ENCODE measurements around the gene ILDR2.

The ILDR2 gene

GRCh38 chr1:166910396-166910994 lies 64.8 kb downstream of the ILDR2 start:
- Histone ChIP-seq H3K4me1 (ENCODE audit: insufficient read depth, low read length) (peaks cover 11% of the 10 kb centered on the region), H3K27me3 (ENCODE audit: insufficient read depth, low read length) (no peaks in the 10 kb centered on the region), H2AFZ (ENCODE audit: low read depth, low read length) (no peak overlapping the region), H3K4me3 (ENCODE audit: low read length) (no peak overlapping the region), H3K9me3 (ENCODE audit: low read length) (peaks cover 4% of the 10 kb centered on the region), H3K36me3 (ENCODE audit: insufficient read depth, low read length) (peaks cover 11% of the 10 kb centered on the region)

GRCh38 chr1:166908942-166909341 lies 66.4 kb downstream of the ILDR2 start:
- Histone ChIP-seq H3K27me3 (ENCODE audit: insufficient read depth, low read length) (no peaks in the 10 kb centered on the region), H2AFZ (ENCODE audit: low read depth, low read length) (no peak overlapping the region), H3K4me1 (ENCODE audit: insufficient read depth, low read length) (peaks cover 13% of the 10 kb centered on the region), H3K36me3 (ENCODE audit: insufficient read depth, low read length) (peaks cover 8% of the 10 kb centered on the region), H3K4me3 (ENCODE audit: low read length) (no peak overlapping the region), H3K9me3 (ENCODE audit: low read length) (peaks cover 4% of the 10 kb centered on the region)

DNA sequence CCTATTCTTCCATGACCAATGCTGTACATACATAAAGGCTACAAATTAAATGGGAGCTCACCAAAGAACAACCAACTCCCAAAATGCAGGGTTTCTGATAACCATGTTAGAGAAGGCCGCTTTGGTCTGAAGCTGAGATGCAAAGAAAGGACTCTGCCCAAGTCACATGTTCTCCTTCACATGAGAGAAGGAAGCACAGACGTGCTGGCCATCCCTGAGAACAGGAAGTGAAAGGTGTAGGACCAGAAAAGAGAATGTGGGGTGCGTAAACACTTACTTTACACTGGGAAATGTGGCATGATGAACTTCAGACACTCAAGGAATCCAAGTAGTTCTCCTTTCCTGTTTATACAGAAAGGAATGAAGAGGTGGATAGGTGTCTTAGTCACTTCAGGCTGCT lies 67.6 kb downstream of the ILDR2 start:
- no peaks in the 10 kb centered on the region for H3K27me3 ChIP-seq (ENCODE audit: insufficient read depth, low read length)
- no peak overlapping the region for H3K4me3 ChIP-seq (ENCODE audit: low read length)
- peaks cover 4% of the 10 kb centered on the region for H3K9me3 ChIP-seq (ENCODE audit: low read length)
- H3K4me1 ChIP-seq (ENCODE audit: insufficient read depth, low read length) = peaks cover 13% of the 10 kb centered on the region
- peaks cover 6% of the 10 kb centered on the region for H3K36me3 ChIP-seq (ENCODE audit: insufficient read depth, low read length)
- no peak overlapping the region for H2AFZ ChIP-seq (ENCODE audit: low read depth, low read length)

DNA sequence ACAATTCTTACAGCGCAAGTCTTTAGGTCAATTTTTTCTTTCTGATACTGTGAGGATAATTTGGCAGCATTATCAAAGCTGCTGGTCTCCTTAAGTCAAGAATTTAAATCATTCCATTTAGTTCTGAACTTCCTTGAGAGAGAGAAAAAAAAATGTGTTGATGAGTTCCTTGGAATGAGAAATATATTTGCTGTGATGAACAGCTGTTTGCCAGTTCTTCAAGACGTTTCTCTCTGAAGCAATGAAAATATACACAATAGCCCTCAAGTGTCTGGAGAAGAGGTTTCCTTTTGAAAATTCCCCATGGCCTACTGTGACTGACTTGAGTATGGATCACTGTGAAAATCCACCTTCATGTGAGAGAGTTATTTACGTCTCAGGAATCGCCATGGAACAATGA lies 68.3 kb downstream of the ILDR2 start:
- Histone ChIP-seq H3K27me3 (ENCODE audit: insufficient read depth, low read length) (no peaks in the 10 kb centered on the region), H3K4me1 (ENCODE audit: insufficient read depth, low read length) (peaks cover 13% of the 10 kb centered on the region), H3K36me3 (ENCODE audit: insufficient read depth, low read length) (peaks cover 6% of the 10 kb centered on the region), H3K9me3 (ENCODE audit: low read length) (peaks cover 2% of the 10 kb centered on the region), H2AFZ (ENCODE audit: low read depth, low read length) (no peak overlapping the region), H3K4me3 (ENCODE audit: low read length) (no peak overlapping the region)

DNA sequence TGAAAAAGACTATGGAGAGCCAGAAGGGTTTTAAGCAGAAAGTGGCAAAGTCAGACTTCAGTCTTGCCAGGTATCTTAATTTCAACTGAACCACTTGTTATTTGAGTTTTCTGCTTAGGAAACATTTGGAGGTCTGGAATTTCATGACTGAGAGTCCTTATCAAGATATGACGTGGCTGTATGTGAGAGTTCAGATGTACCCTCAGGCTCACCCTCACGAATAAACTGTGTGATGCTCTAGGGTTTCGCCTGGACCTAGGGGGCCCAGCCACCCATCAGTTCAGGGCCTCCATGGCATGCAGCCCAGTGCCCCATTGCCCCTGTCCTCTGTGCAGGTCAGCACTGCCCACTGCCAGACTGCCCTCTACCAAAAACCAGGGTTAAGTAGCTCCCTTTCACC lies 68.7 kb downstream of the ILDR2 start:
- peaks cover 6% of the 10 kb centered on the region for H3K36me3 ChIP-seq (ENCODE audit: insufficient read depth, low read length)
- H3K9me3 ChIP-seq (ENCODE audit: low read length) = peaks cover 2% of the 10 kb centered on the region
- peaks cover 13% of the 10 kb centered on the region for H3K4me1 ChIP-seq (ENCODE audit: insufficient read depth, low read length)
- H3K4me3 ChIP-seq (ENCODE audit: low read length) = no peak overlapping the region
- no peaks in the 10 kb centered on the region for H3K27me3 ChIP-seq (ENCODE audit: insufficient read depth, low read length)
- H2AFZ ChIP-seq (ENCODE audit: low read depth, low read length) = no peak overlapping the region

DNA sequence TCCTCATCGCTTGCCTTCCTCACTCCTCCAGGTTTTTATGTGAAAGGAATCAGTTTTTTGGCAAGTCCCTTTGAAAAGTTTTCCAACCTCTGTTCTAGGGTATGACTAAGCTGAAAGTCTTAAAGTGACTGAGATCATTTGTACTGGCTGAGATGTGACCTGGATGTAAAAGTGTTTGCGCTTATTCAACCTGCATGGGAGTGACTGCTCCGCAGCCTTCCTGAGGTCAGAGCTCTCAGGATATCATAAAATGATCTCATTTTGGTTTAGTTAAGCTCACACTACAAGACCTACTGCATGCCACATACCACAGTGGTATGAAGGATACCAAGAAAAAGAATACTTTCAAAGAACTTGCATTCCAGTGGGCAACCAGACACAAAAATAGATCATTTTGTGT lies 69.4 kb downstream of the ILDR2 start:
- Histone ChIP-seq H3K4me1 (ENCODE audit: insufficient read depth, low read length) (peaks cover 13% of the 10 kb centered on the region), H3K9me3 (ENCODE audit: low read length) (peaks cover 2% of the 10 kb centered on the region), H3K27me3 (ENCODE audit: insufficient read depth, low read length) (no peaks in the 10 kb centered on the region), H3K36me3 (ENCODE audit: insufficient read depth, low read length) (peaks cover 6% of the 10 kb centered on the region), H2AFZ (ENCODE audit: low read depth, low read length) (no peak overlapping the region), H3K4me3 (ENCODE audit: low read length) (no peak overlapping the region)

DNA sequence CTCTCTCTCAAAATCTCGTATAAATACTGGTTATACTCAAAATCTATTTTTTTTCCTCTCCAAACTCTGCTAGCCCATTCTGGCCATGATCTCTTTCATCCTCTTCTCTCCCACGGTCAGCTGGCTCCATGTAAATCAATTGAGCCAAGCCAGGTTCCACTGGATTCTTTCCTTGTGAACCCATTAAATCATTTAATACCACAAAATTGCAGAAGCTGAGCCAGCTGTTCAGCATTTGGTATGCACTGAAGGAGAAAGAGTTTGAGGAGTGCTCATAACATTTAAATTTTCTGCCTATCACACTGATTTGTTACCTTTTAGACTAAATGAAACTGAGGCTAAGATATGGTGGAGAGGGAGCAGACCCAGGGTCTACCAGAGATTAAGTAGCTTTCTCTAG lies 70.2 kb downstream of the ILDR2 start:
- H2AFZ ChIP-seq (ENCODE audit: low read depth, low read length) = no peak overlapping the region
- no peak overlapping the region for H3K4me3 ChIP-seq (ENCODE audit: low read length)
- H3K4me1 ChIP-seq (ENCODE audit: insufficient read depth, low read length) = peaks cover 13% of the 10 kb centered on the region
- peaks cover 2% of the 10 kb centered on the region for H3K9me3 ChIP-seq (ENCODE audit: low read length)
- H3K27me3 ChIP-seq (ENCODE audit: insufficient read depth, low read length) = no peaks in the 10 kb centered on the region
- peaks cover 6% of the 10 kb centered on the region for H3K36me3 ChIP-seq (ENCODE audit: insufficient read depth, low read length)

DNA sequence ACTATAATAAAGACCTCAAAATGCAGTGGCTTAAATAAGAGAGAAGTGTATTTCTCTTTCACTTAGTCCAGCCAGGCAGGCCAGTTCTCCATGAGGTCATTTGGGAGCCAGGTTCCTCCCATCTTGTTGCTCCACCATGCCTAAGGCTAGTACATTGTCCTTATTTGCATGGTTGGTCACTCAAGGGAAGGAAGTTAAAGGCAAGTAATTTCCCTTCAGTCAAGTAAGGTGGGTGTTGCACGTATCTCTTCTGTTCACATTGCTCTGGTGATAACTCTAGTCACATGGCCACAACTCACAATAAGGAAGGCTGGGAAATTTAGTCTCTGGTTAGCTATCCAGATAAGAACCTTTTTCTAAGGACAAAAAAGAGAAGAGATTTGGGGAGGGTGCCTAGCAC lies 72.1 kb downstream of the ILDR2 start:
- no peak overlapping the region for H2AFZ ChIP-seq (ENCODE audit: low read depth, low read length)
- H3K4me3 ChIP-seq (ENCODE audit: low read length) = no peak overlapping the region
- no peaks in the 10 kb centered on the region for H3K27me3 ChIP-seq (ENCODE audit: insufficient read depth, low read length)
- peaks cover 2% of the 10 kb centered on the region for H3K9me3 ChIP-seq (ENCODE audit: low read length)
- peaks cover 5% of the 10 kb centered on the region for H3K36me3 ChIP-seq (ENCODE audit: insufficient read depth, low read length)
- peaks cover 13% of the 10 kb centered on the region for H3K4me1 ChIP-seq (ENCODE audit: insufficient read depth, low read length)

- no peaks in the 10 kb centered on the region for H3K36me3 ChIP-seq (ENCODE audit: insufficient read depth, low read length)
- peaks cover 13% of the 10 kb centered on the region for H3K4me1 ChIP-seq (ENCODE audit: insufficient read depth, low read length)
- H2AFZ ChIP-seq (ENCODE audit: low read depth, low read length) = no peak overlapping the region
- H3K9me3 ChIP-seq (ENCODE audit: low read length) = peaks cover 6% of the 10 kb centered on the region
- no peaks in the 10 kb centered on the region for H3K27me3 ChIP-seq (ENCODE audit: insufficient read depth, low read length)
- H3K4me3 ChIP-seq (ENCODE audit: low read length) = no peak overlapping the region
These were observed 73.1 kb downstream of the ILDR2 start for GRCh38 chr1:166902279-166902678.

- H2AFZ ChIP-seq (ENCODE audit: low read depth, low read length) = no peak overlapping the region
These were observed 74.4 kb downstream of the ILDR2 start for GRCh38 chr1:166900987-166901386.

DNA sequence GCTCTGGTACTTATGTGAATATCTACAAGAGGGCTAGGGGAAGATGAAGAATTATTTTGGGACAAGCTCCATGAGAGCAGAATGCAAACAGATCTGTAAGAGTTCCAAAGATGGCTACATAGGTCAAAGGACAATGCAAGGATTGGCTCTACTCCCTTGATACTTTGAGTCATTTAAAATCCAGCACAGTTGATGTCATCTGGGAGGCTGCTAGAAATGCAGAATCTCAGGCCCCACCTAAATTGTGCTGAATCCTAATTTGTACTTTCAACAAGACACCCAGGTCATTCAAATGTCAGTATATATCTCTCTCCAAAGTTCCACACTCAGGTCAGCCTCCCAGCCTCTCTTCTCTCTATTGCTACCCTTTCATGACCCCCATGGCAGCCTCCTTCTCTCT lies 75.6 kb downstream of the ILDR2 start:
- Histone ChIP-seq H3K4me3 (ENCODE audit: low read length) (no peak overlapping the region), H3K4me1 (ENCODE audit: insufficient read depth, low read length) (no peaks in the 10 kb centered on the region), H3K36me3 (ENCODE audit: insufficient read depth, low read length) (no peaks in the 10 kb centered on the region), H2AFZ (ENCODE audit: low read depth, low read length) (no peak overlapping the region), H3K9me3 (ENCODE audit: low read length) (peaks cover 6% of the 10 kb centered on the region), H3K27me3 (ENCODE audit: insufficient read depth, low read length) (no peaks in the 10 kb centered on the region)

More at GRCh38 chr1:166900987-166901386, 74.4 kb downstream of the ILDR2 start:
- Histone ChIP-seq H3K36me3 (ENCODE audit: insufficient read depth, low read length) (no peaks in the 10 kb centered on the region), H3K4me3 (ENCODE audit: low read length) (no peak overlapping the region), H3K27me3 (ENCODE audit: insufficient read depth, low read length) (no peaks in the 10 kb centered on the region), H3K9me3 (ENCODE audit: low read length) (peaks cover 6% of the 10 kb centered on the region), H3K4me1 (ENCODE audit: insufficient read depth, low read length) (peaks cover 7% of the 10 kb centered on the region)

- peaks cover 8% of the 10 kb centered on the region for H3K9me3 ChIP-seq (ENCODE audit: low read length)
- no peak overlapping the region for H2AFZ ChIP-seq (ENCODE audit: low read depth, low read length)
- H3K27me3 ChIP-seq (ENCODE audit: insufficient read depth, low read length) = no peaks in the 10 kb centered on the region
- H3K4me3 ChIP-seq (ENCODE audit: low read length) = no peak overlapping the region
- no peaks in the 10 kb centered on the region for H3K4me1 ChIP-seq (ENCODE audit: insufficient read depth, low read length)
- no peaks in the 10 kb centered on the region for H3K36me3 ChIP-seq (ENCODE audit: insufficient read depth, low read length)
These were observed 79.6 kb downstream of the ILDR2 start for GRCh38 chr1:166895766-166896165.

DNA sequence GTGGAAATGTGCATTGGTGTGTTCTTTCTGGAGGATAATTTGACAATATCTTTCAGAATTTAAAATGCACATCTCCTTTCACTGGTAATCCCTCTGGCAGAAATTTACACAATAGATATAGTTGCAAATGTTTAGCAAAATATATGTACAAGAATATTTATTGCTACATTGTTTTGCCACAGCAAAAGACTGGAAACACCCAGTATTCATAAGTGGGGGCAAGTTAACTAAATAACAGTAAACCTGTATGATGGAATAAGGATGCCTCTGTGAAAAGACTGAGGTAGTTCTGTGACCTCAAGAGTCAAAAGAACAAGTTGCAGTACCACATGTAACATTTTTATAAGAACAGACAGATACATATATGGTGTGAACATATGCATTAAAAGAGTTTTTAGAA lies 85.6 kb downstream of the ILDR2 start:
- no peak overlapping the region for H2AFZ ChIP-seq (ENCODE audit: low read depth, low read length)
- peaks cover 2% of the 10 kb centered on the region for H3K9me3 ChIP-seq (ENCODE audit: low read length)
- no peaks in the 10 kb centered on the region for H3K27me3 ChIP-seq (ENCODE audit: insufficient read depth, low read length)
- no peaks in the 10 kb centered on the region for H3K36me3 ChIP-seq (ENCODE audit: insufficient read depth, low read length)
- peaks cover 40% of the 10 kb centered on the region for H3K4me1 ChIP-seq (ENCODE audit: insufficient read depth, low read length)
- H3K4me3 ChIP-seq (ENCODE audit: low read length) = no peak overlapping the region
